ENCODE results near the gene NFKB2.
A peak's percentile ranks its signal among the peaks of the same experiment; 100 is the strongest.

The NFKB2 gene

GRCh38 chr10:102416695-102417094 is 21.2 kb downstream of the NFKB2 start:
- Histone ChIP-seq H3K79me2 (ENCODE audit: control insufficient read depth, insufficient read depth, low read length) (no peaks in the 10 kb centered on the region), H3K9ac (ENCODE audit: low read length) (no peak overlapping the region), H3K4me2 (ENCODE audit: low read length) (no peak overlapping the region), H4K5ac (ENCODE audit: low read length) (no peak overlapping the region), H3K4me3 (ENCODE audit: low read length) (no peak overlapping the region), H3K79me1 (ENCODE audit: low read length) (no peaks in the 10 kb centered on the region), H3K56ac (ENCODE audit: low read length) (no peak overlapping the region), H3K23ac (ENCODE audit: low read length) (no peak overlapping the region), H2AK5ac (ENCODE audit: low read length) (no peak overlapping the region), H3K36me3 (ENCODE audit: control insufficient read depth, insufficient read depth, low read length) (no peaks in the 10 kb centered on the region), H2BK5ac (ENCODE audit: low read length) (no peak overlapping the region), H3K27ac (ENCODE audit: low read depth, low read length) (no peak overlapping the region), H2BK120ac (ENCODE audit: low read depth, low read length) (no peak overlapping the region), H2BK15ac (replicated peaks; ENCODE audit: low read depth) (no peak overlapping the region), H3K4ac (ENCODE audit: low read depth, low read length) (no peak overlapping the region), H3K27me3 (ENCODE audit: insufficient read depth, low read length, poor library complexity) (no peaks in the 10 kb centered on the region), H3K18ac (ENCODE audit: low read length) (no peak overlapping the region), H3K4me1 (ENCODE audit: control insufficient read depth, low read depth, low read length) (peaks cover 1% of the 10 kb centered on the region), H4K8ac (ENCODE audit: low read depth, low read length) (no peak overlapping the region)
- DNase-seq = no peak
- no CpG with 5 or more reads among the region's 20 CpGs for WGBS (ENCODE audit: extremely low coverage, insufficient coverage, low lambda C conversion rate)

- Histone ChIP-seq H3K36me3 (ENCODE audit: control insufficient read depth, insufficient read depth, low read length) (no peaks in the 10 kb centered on the region), H2BK120ac (ENCODE audit: low read depth, low read length) (no peak within 1 kb of the TSS), H3K27ac (ENCODE audit: low read depth, low read length) (no peak within 1 kb of the TSS), H3K18ac (ENCODE audit: low read length) (no peak within 1 kb of the TSS), H2AK5ac (ENCODE audit: low read length) (no peak within 1 kb of the TSS), H3K79me2 (ENCODE audit: control insufficient read depth, insufficient read depth, low read length) (no peaks in the 10 kb centered on the region), H3K27me3 (ENCODE audit: insufficient read depth, low read length, poor library complexity) (no peaks in the 10 kb centered on the region), H4K5ac (ENCODE audit: low read length) (no peak within 1 kb of the TSS), H3K4me1 (ENCODE audit: control insufficient read depth, low read depth, low read length) (peaks cover 7% of the 10 kb centered on the region), H3K79me1 (ENCODE audit: low read length) (no peaks in the 10 kb centered on the region), H4K8ac (ENCODE audit: low read depth, low read length) (no peak within 1 kb of the TSS), H3K4me3 (ENCODE audit: low read length) (peak within 1 kb of the TSS; percentile 83), H3K4me2 (ENCODE audit: low read length) (peak within 1 kb of the TSS; percentile 94), H3K4ac (ENCODE audit: low read depth, low read length) (no peak within 1 kb of the TSS), H2BK15ac (replicated peaks; ENCODE audit: low read depth) (no peak within 1 kb of the TSS), H2BK5ac (ENCODE audit: low read length) (no peak within 1 kb of the TSS), H3K23ac (ENCODE audit: low read length) (no peak within 1 kb of the TSS), H3K56ac (ENCODE audit: low read length) (peak within 1 kb of the TSS; percentile 98), H3K9ac (ENCODE audit: low read length) (peak within 1 kb of the TSS; percentile 82)
- no peak for DNase-seq
- WGBS (ENCODE audit: extremely low coverage, insufficient coverage, low lambda C conversion rate) = no CpG with 5 or more reads among the region's 45 CpGs
These were observed 23.2 kb downstream of the NFKB2 start, which contains the start of gene PSD for GRCh38 chr10:102418622-102419268. PSD (minus strand) TSS chr10:102418785; CDS start chr10:102417038, 1,747 bp downstream.

GRCh38 chr10:102419269-102420180 is 24.0 kb downstream of the NFKB2 start:
- H3K79me2 ChIP-seq (ENCODE audit: control insufficient read depth, insufficient read depth, low read length) = no peaks in the 10 kb centered on the region
- no peak overlapping the region for H2BK120ac ChIP-seq (ENCODE audit: low read depth, low read length)
- no peak overlapping the region for H2BK15ac ChIP-seq (replicated peaks; ENCODE audit: low read depth)
- no peaks in the 10 kb centered on the region for H3K27me3 ChIP-seq (ENCODE audit: insufficient read depth, low read length, poor library complexity)
- H3K27ac ChIP-seq (ENCODE audit: low read depth, low read length) = no peak overlapping the region
- peak overlapping the region; percentile 94 for H3K4me2 ChIP-seq (ENCODE audit: low read length)
- H3K79me1 ChIP-seq (ENCODE audit: low read length) = no peaks in the 10 kb centered on the region
- no peaks in the 10 kb centered on the region for H3K36me3 ChIP-seq (ENCODE audit: control insufficient read depth, insufficient read depth, low read length)
- H3K4me1 ChIP-seq (ENCODE audit: control insufficient read depth, low read depth, low read length) = peaks cover 7% of the 10 kb centered on the region
- H3K4ac ChIP-seq (ENCODE audit: low read depth, low read length) = no peak overlapping the region
- H4K8ac ChIP-seq (ENCODE audit: low read depth, low read length) = no peak overlapping the region
- no peak overlapping the region for H2BK5ac ChIP-seq (ENCODE audit: low read length)
- WGBS (ENCODE audit: extremely low coverage, insufficient coverage, low lambda C conversion rate) = no CpG with 5 or more reads among the region's 54 CpGs
- H3K23ac ChIP-seq (ENCODE audit: low read length) = no peak overlapping the region
- no peak overlapping the region for H2AK5ac ChIP-seq (ENCODE audit: low read length)
- H3K18ac ChIP-seq (ENCODE audit: low read length) = no peak overlapping the region
- H3K56ac ChIP-seq (ENCODE audit: low read length) = peak overlapping the region; percentile 98
- H4K5ac ChIP-seq (ENCODE audit: low read length) = no peak overlapping the region
- peak; percentile 69 for DNase-seq
- H3K4me3 ChIP-seq (ENCODE audit: low read length) = peak overlapping the region; percentile 83
- peak overlapping the region; percentile 82 for H3K9ac ChIP-seq (ENCODE audit: low read length)

- H2BK15ac ChIP-seq (replicated peaks; ENCODE audit: low read depth) = no peak overlapping the region
- H3K27ac ChIP-seq (ENCODE audit: low read depth, low read length) = no peak overlapping the region
- H2AK5ac ChIP-seq (ENCODE audit: low read length) = no peak overlapping the region
- no peak overlapping the region for H2BK120ac ChIP-seq (ENCODE audit: low read depth, low read length)
- DNase-seq = peak; percentile 40
- no peak overlapping the region for H4K5ac ChIP-seq (ENCODE audit: low read length)
- no peaks in the 10 kb centered on the region for H3K79me1 ChIP-seq (ENCODE audit: low read length)
- peak overlapping the region; percentile 98 for H3K56ac ChIP-seq (ENCODE audit: low read length)
- no peak overlapping the region for H3K23ac ChIP-seq (ENCODE audit: low read length)
- no peaks in the 10 kb centered on the region for H3K79me2 ChIP-seq (ENCODE audit: control insufficient read depth, insufficient read depth, low read length)
- H2BK5ac ChIP-seq (ENCODE audit: low read length) = no peak overlapping the region
- H3K27me3 ChIP-seq (ENCODE audit: insufficient read depth, low read length, poor library complexity) = no peaks in the 10 kb centered on the region
- no CpG with 5 or more reads among the region's 21 CpGs for WGBS (ENCODE audit: extremely low coverage, insufficient coverage, low lambda C conversion rate)
- no peaks in the 10 kb centered on the region for H3K36me3 ChIP-seq (ENCODE audit: control insufficient read depth, insufficient read depth, low read length)
- H3K18ac ChIP-seq (ENCODE audit: low read length) = no peak overlapping the region
- peaks cover 7% of the 10 kb centered on the region for H3K4me1 ChIP-seq (ENCODE audit: control insufficient read depth, low read depth, low read length)
- H3K4me3 ChIP-seq (ENCODE audit: low read length) = peak overlapping the region; percentile 83
- peak overlapping the region; percentile 94 for H3K4me2 ChIP-seq (ENCODE audit: low read length)
- no peak overlapping the region for H4K8ac ChIP-seq (ENCODE audit: low read depth, low read length)
- peak overlapping the region; percentile 82 for H3K9ac ChIP-seq (ENCODE audit: low read length)
- no peak overlapping the region for H3K4ac ChIP-seq (ENCODE audit: low read depth, low read length)
These were observed 24.7 kb downstream of the NFKB2 start for GRCh38 chr10:102420181-102420713.

- WGBS (ENCODE audit: extremely low coverage, insufficient coverage, low lambda C conversion rate) = no CpG with 5 or more reads among the region's 66 CpGs
- no peaks in the 10 kb centered on the region for H3K27me3 ChIP-seq (ENCODE audit: insufficient read depth, low read length, poor library complexity)
- H2BK15ac ChIP-seq (replicated peaks; ENCODE audit: low read depth) = no peak within 1 kb of the TSS
- no peaks in the 10 kb centered on the region for H3K79me1 ChIP-seq (ENCODE audit: low read length)
- H3K18ac ChIP-seq (ENCODE audit: low read length) = peak within 1 kb of the TSS; percentile 28
- H3K36me3 ChIP-seq (ENCODE audit: control insufficient read depth, insufficient read depth, low read length) = no peaks in the 10 kb centered on the region
- no peaks in the 10 kb centered on the region for H3K79me2 ChIP-seq (ENCODE audit: control insufficient read depth, insufficient read depth, low read length)
- peaks cover 7% of the 10 kb centered on the region for H3K4me1 ChIP-seq (ENCODE audit: control insufficient read depth, low read depth, low read length)
- H4K8ac ChIP-seq (ENCODE audit: low read depth, low read length) = no peak within 1 kb of the TSS
- no peak within 1 kb of the TSS for H2BK120ac ChIP-seq (ENCODE audit: low read depth, low read length)
- H3K56ac ChIP-seq (ENCODE audit: low read length) = peak within 1 kb of the TSS; percentile 98
- peak within 1 kb of the TSS; percentile 89 for H3K27ac ChIP-seq (ENCODE audit: low read depth, low read length)
- H3K4ac ChIP-seq (ENCODE audit: low read depth, low read length) = no peak within 1 kb of the TSS
- H2AK5ac ChIP-seq (ENCODE audit: low read length) = no peak within 1 kb of the TSS
- H3K9ac ChIP-seq (ENCODE audit: low read length) = peak within 1 kb of the TSS; percentile 85
- DNase-seq = peak; percentile 98
- peak within 1 kb of the TSS; percentile 83 for H3K4me3 ChIP-seq (ENCODE audit: low read length)
- no peak within 1 kb of the TSS for H4K5ac ChIP-seq (ENCODE audit: low read length)
- H3K4me2 ChIP-seq (ENCODE audit: low read length) = peak within 1 kb of the TSS; percentile 94
- peak within 1 kb of the TSS; percentile 82 for H2BK5ac ChIP-seq (ENCODE audit: low read length)
- H3K23ac ChIP-seq (ENCODE audit: low read length) = no peak within 1 kb of the TSS
These were observed 25.4 kb downstream of the NFKB2 start, which contains the start of gene FBXL15 for GRCh38 chr10:102420714-102421506. FBXL15 (plus strand) TSS chr10:102420836; CDS start chr10:102421130, 294 bp downstream.
